ENCODE measurements around the gene HNF1B.

The HNF1B gene

GRCh38 chr17:37661400-37662014 lies 83.4 kb downstream of the HNF1B start:
- DNase-seq: no peak

GRCh38 chr17:37659925-37660324 lies 84.9 kb downstream of the HNF1B start:
- DNase-seq: no peak

GRCh38 chr17:37657202-37657601 lies 87.7 kb downstream of the HNF1B start:
- no peak for DNase-seq

GRCh38 chr17:37651849-37652248 lies 93.0 kb downstream of the HNF1B start:
- no peak for DNase-seq

GRCh38 chr17:37650419-37651003 lies 94.3 kb downstream of the HNF1B start:
- no peak for DNase-seq

GRCh38 chr17:37648555-37648954 lies 96.3 kb downstream of the HNF1B start:
- no peak for DNase-seq

GRCh38 chr17:37647856-37648255 lies 97.0 kb downstream of the HNF1B start:
- no peak for DNase-seq

- DNase-seq: no peak
Observed at GRCh38 chr17:37643869-37644268, 101.0 kb downstream of the HNF1B start.

GRCh38 chr17:37643118-37643766 lies 101.6 kb downstream of the HNF1B start, which contains the start of gene DDX52:
DDX52 (minus strand) TSS chr17:37643446; CDS start chr17:37643420, 26 bp downstream.
- peak; percentile 82 for DNase-seq

GRCh38 chr17:37642681-37643080 lies 102.2 kb downstream of the HNF1B start:
- DNase-seq: no peak

- no peak for DNase-seq
Observed at GRCh38 chr17:37640015-37640414, 104.8 kb downstream of the HNF1B start.

- no peak for DNase-seq
Observed at GRCh38 chr17:37637956-37638355, 106.9 kb downstream of the HNF1B start.
